HAP-1 (cell line): ENCODE results near the gene PRAMEF12.
A peak's percentile ranks its signal among the peaks of the same experiment; 100 is the strongest.
"Not testable (repeated sequence)": the region's sequence is repeated elsewhere in the genome, so short reads cannot be mapped to it uniquely, and the experiment has no call there.

Source experiments
- DNase-seq, 2 experiments: peaks; one replicate each; pipeline ENCODE4 v3.0.0-alpha.2; 2016 to 2020; ENCODE audit warnings: low spot score in 2 of 2
- H3K27me3 ChIP-seq: fragments of 250-450 bp; sonication (Bioruptor Pico); 2 replicates; pipeline ENCODE4 v1.5.1; 2020; ENCODE audit warnings: low read depth, mild to moderate bottlenecking, moderate library complexity
- H3K36me3 ChIP-seq: fragments of 250-450 bp; sonication (Bioruptor Pico); replicated peaks from 2 replicates; pipeline ENCODE4 v1.5.1; 2020; ENCODE audit warnings: mild to moderate bottlenecking
- H3K4me1 ChIP-seq: fragments of 250-450 bp; sonication (Bioruptor Pico); 2 replicates; pipeline ENCODE4 v1.5.1; 2020; ENCODE audit warnings: mild to moderate bottlenecking
- H3K4me3 ChIP-seq: fragments of 250-450 bp; sonication (Bioruptor Pico); 2 replicates; pipeline ENCODE4 v1.5.1; 2020; ENCODE audit warnings: mild to moderate bottlenecking, moderate library complexity
- H3K9me3 ChIP-seq: fragments of 250-450 bp; sonication (Bioruptor Pico); 2 replicates; pipeline ENCODE4 v1.5.1; 2020; ENCODE audit warnings: mild to moderate bottlenecking, moderate library complexity
- in situ Hi-C: fragments of 300-500 bp; cut with MboI; formaldehyde crosslinking; loops from 3 replicates; pipeline ENCODE4 v1.14.3; 2020; ENCODE audit warnings: low sequenced_read_pairs, inconsistent platforms, mixed read lengths

Gene PRAMEF12

DNA sequence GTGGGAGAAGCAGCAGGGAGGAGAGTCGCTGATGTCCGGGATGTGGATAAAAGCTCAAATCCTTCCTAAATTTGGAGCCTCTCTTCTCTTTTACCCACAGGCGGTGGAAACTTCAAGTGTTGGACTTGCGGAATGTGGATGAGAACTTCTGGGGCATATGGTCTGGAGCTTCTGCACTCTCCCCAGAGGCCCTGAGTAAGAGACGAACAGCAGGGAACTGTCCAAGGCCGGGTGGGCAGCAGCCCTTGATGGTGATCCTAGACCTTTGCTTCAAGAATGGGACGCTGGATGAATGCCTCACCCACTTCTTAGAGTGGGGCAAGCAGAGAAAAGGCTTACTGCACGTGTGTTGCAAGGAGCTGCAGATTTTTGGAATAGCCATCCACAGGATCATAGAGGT is 1.9 kb downstream of the PRAMEF12 start:
- H3K4me1 ChIP-seq = no peaks in the 10 kb centered on the region
- H3K27me3 ChIP-seq = no peaks in the 10 kb centered on the region; the same call in 1 of the 2 replicates
- in situ Hi-C loops = loop anchor here (10.0 to 25.0 kb wide), 2 partner anchors 461 to 663 kb away; no protein-coding TSS in a partner anchor
- no peak for DNase-seq
- H3K9me3 ChIP-seq = no peaks in the 10 kb centered on the region
- no peaks in the 10 kb centered on the region for H3K36me3 ChIP-seq
- H3K4me3 ChIP-seq = no peak overlapping the region

DNA sequence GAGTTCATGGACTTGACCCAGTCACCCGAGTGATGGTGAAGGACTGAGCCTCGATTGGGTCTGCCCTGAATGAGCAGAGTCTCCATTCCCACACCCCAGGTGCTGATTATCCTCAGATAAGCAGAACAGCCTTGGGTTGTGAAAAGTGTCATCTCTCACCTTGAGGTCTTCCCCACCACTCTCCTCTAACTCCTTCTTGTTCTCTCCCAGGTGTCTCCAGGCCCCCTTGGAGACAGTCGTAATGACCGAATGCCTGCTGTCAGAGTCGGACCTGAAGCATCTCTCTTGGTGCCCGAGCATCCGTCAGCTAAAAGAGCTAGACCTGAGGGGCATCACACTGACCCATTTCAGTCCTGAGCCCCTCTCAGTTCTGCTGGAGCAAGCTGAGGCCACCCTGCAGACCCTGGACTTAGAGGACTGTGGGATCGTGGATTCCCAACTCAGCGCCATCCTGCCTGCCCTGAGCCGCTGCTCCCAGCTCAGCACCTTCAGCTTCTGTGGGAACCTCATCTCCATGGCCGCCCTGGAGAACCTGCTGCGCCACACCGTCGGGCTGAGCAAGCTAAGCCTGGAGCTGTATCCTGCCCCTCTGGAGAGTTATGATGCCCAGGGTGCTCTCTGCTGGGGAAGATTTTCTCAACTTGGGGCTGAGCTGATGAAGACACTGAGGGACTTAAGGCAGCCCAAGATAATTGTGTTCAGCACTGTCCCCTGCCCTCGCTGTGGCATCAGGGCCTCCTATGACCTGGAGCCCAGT is 3.4 kb downstream of the PRAMEF12 start:
- H3K27me3 ChIP-seq = no peaks in the 10 kb centered on the region; the same call in 1 of the 2 replicates
- H3K4me3 ChIP-seq = no peak overlapping the region
- no peaks in the 10 kb centered on the region for H3K4me1 ChIP-seq
- in situ Hi-C loops = loop anchor here (10.0 to 25.0 kb wide), 2 partner anchors 462 to 665 kb away; no protein-coding TSS in a partner anchor
- no peaks in the 10 kb centered on the region for H3K9me3 ChIP-seq
- no peak for DNase-seq
- no peaks in the 10 kb centered on the region for H3K36me3 ChIP-seq

DNA sequence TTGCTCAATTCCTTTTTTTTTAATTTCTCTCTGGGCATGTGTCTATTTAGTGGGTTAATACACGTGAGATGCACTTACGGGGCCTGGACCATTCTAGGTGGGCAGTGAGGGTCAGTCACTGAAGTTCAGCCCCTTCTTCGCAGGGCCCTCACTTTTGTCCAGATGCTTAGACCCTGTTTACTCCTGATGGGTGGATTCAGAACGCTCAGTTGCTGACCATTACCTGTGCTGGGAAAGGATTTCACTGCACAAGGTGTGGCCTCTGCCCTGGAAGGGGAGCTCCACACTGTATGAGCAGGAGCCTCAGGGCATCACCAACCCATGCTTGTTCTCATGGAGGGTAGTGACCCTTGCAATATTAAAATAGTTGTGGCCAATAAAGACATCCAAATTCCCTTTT is 4.5 kb downstream of the PRAMEF12 start:
- H3K36me3 ChIP-seq = no peaks in the 10 kb centered on the region
- no peaks in the 10 kb centered on the region for H3K9me3 ChIP-seq
- in situ Hi-C loops = loop anchor here (10.0 to 25.0 kb wide), 2 partner anchors 463 to 666 kb away; no protein-coding TSS in a partner anchor
- no peak for DNase-seq
- H3K27me3 ChIP-seq = no peaks in the 10 kb centered on the region; the same call in 1 of the 2 replicates
- no peaks in the 10 kb centered on the region for H3K4me1 ChIP-seq
- H3K4me3 ChIP-seq = no peak overlapping the region

DNA sequence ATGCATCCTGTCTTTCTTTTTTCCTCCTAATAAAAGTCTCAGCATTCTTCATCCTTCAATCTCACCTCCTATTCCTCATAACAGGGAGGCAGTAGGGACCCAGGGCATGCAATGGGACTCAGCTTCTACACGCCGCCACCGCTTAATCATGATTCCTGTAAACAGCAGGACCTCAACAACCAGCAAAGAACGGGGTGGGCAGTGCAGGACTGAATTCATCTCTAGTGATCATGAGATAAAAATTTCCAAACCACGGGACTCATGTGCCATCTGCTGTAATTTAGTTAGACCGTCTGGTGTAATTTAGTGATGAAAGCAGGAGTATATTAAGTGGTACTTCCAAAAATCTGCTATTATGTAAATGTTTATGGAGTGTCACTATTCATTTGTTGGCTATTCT is 5.4 kb downstream of the PRAMEF12 start:
- Histone ChIP-seq H3K4me1 (no peaks in the 10 kb centered on the region), H3K27me3 (no peaks in the 10 kb centered on the region; the same call in 1 of the 2 replicates), H3K36me3 (no peaks in the 10 kb centered on the region), H3K9me3 (no peaks in the 10 kb centered on the region), H3K4me3 (no peak overlapping the region)
- DNase-seq = no peak
- in situ Hi-C loops = loop anchor here (10.0 to 25.0 kb wide), 2 partner anchors 464 to 667 kb away; no protein-coding TSS in a partner anchor

DNA sequence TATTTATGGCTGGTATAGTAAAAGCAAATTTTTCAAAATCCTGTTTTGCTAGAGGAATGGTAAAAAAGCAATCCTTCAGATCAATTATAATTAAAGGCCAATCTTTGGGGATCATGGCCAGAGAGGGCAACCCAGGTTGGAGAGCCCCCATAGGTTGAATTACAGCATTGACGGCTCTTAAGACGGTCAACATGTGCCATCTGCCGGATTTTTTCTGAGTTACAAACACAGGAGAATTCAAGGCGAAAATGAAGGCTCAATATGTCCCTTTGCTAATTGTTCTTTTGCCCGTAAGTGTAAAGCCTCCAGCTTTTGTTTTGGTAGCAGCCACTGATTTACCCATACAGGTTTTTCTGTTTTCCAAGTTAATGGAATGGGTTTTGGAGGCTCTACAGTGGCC is 8.0 kb downstream of the PRAMEF12 start:
- in situ Hi-C loops = loop anchor here (25.0 kb wide), 1 partner anchor 669 kb away; no protein-coding TSS in a partner anchor
- H3K4me3 ChIP-seq, H3K27me3 ChIP-seq, H3K36me3 ChIP-seq, H3K4me1 ChIP-seq, H3K9me3 ChIP-seq: not testable (repeated sequence)
- DNase-seq = peak in 1 of 2 experiments; percentile 34

DNA sequence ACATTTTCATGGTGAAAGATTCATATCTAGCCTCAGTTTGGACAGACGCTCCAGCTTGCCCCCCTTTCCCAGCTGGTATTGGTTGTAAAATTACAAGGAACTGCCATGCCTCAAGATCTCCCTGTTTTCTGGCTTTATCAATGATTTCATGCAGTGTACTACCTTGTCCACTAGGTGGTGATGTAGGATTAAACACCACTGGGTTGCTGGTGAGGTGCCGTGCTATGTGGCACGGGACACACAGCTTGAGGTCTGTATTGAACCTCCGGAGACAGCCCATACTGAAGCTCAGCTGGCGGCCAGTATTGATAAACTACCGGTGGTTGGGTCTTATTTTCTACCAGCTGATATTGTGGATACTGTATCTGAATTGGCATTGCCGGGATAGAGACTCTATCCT is 10.2 kb downstream of the PRAMEF12 start:
- in situ Hi-C loops = loop anchor here (25.0 kb wide), 1 partner anchor 671 kb away; no protein-coding TSS in a partner anchor
- peak in 1 of 2 experiments; percentile 32 for DNase-seq

DNA sequence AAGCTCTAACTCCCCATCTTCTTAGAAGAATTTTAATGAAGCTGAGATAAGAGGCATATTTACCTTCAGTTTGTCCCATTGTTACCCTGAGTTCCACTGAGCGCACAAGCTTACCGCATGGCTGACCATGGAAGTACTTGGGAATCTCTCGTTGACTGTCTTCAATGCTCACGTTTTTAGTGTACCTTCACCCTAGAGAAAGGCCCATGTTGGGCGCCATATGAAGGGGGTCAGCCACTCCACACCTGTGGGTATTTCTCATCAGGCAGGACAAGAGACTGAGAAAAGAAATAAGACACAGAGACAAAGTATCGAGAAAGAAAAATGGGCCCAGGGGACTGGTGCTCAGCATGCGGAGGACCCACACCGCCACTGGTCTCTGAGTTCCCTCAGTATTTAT is 11.2 kb downstream of the PRAMEF12 start:
- H3K4me1 ChIP-seq, H3K4me3 ChIP-seq, H3K9me3 ChIP-seq, H3K36me3 ChIP-seq, DNase-seq, H3K27me3 ChIP-seq: not testable (repeated sequence)
- in situ Hi-C loops = loop anchor here (25.0 kb wide), 1 partner anchor 672 kb away; no protein-coding TSS in a partner anchor

More for the DNA sequence above, 10.2 kb downstream of the PRAMEF12 start:
- not testable (repeated sequence) for H3K27me3 ChIP-seq, H3K4me1 ChIP-seq, H3K9me3 ChIP-seq, H3K4me3 ChIP-seq, H3K36me3 ChIP-seq

DNA sequence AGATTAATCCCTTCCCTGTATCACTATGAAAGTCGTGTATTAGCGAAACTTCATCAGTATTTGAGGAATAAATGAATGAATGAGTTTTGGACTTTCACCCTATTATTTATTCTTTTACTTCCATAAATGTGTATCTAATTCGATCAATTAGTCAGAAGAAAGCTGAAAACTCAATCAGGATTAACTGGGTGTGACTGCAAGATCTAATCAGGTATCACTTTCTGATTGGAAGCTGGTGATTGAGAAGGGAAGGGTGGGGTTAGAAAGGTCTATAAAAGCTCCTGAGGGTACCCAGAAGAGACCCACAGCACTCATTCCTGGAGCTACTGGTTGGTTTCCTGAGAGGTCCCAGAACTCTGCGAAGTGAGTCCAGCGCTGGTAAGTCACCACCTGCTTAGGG is 17.6 kb downstream of the PRAMEF12 start, which contains the start of gene PRAMEF1:
TSS of gene PRAMEF1 (plus strand) at position 301 of the 400 bp plus-strand sequence. CDS start 1,831 bp downstream, outside the sequence.
- H3K27me3 ChIP-seq, H3K4me3 ChIP-seq, DNase-seq, H3K36me3 ChIP-seq, H3K9me3 ChIP-seq, H3K4me1 ChIP-seq: not testable (repeated sequence)
- in situ Hi-C loops = loop anchor here (25.0 kb wide), 1 partner anchor 679 kb away; no protein-coding TSS in a partner anchor

DNA sequence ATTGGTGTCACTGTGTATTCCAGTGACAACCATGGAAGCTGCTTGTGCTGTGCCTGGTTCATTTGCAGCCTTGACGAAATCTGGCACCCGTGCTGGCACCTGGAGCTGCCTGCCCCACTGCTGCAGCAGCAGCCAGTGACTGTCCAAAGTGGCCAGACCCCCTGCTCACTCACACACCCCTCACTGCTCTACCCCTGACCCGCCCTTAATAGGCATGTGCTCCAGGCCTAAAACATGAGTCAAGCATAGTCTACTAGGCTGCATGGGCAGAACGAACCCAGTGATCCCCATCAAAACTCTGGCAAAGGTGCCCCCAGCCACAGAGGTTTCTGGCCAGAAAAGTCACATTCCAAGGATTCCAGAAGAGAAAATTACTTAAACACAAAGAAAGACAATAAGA is 25.4 kb downstream of the PRAMEF12 start:
- H3K4me3 ChIP-seq = no peak overlapping the region
- no peaks in the 10 kb centered on the region for H3K4me1 ChIP-seq
- DNase-seq = no peak
- H3K27me3 ChIP-seq = no peaks in the 10 kb centered on the region
- in situ Hi-C loops = loop anchor here (25.0 kb wide), 1 partner anchor 687 kb away; no protein-coding TSS in a partner anchor
- no peaks in the 10 kb centered on the region for H3K9me3 ChIP-seq
- no peaks in the 10 kb centered on the region for H3K36me3 ChIP-seq

DNA sequence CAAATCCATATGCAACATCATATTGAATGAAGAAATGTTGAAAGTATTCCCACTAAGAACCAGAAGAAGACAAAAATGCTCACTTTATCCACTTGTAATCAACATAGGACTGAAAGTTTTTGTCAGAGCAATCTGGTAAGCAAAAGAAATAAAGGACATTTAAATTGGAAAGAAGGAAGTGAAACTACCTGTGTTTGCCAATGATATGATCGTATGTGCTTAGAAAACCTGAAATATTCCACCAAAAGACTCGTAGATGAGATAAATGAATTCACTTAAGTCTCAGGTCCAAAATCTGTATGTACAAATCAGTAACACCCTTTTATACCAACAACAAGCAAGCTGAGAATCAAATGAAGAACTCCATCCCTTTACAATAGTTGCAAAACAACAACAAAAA is 26.2 kb downstream of the PRAMEF12 start:
- no peaks in the 10 kb centered on the region for H3K4me1 ChIP-seq
- in situ Hi-C loops = loop anchor here (25.0 kb wide), 1 partner anchor 687 kb away; no protein-coding TSS in a partner anchor
- H3K4me3 ChIP-seq = no peak overlapping the region
- H3K36me3 ChIP-seq = no peaks in the 10 kb centered on the region
- H3K9me3 ChIP-seq = no peaks in the 10 kb centered on the region
- no peaks in the 10 kb centered on the region for H3K27me3 ChIP-seq
- no peak for DNase-seq

DNA sequence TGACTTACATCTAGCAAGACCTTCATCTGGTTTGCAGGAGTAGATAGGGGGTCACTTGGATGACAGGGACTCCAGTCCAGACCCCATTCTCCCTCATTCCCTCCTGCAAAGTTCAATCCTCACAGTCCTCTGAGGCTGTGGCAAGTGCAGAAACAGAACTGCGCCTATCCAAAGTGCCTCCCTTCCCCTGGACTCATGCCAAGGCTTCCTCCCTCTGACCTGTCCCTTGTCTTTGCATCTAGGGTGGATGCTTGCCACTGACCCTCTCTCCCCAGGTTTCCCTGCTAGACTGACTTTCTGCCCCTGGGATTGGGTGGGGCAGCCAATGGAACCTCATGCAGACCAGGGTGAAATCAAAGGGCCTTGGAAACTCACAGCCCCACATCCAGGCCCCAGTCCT is 36.4 kb downstream of the PRAMEF12 start:
- in situ Hi-C loops = no loop called here
- no peak overlapping the region for H3K4me3 ChIP-seq

DNA sequence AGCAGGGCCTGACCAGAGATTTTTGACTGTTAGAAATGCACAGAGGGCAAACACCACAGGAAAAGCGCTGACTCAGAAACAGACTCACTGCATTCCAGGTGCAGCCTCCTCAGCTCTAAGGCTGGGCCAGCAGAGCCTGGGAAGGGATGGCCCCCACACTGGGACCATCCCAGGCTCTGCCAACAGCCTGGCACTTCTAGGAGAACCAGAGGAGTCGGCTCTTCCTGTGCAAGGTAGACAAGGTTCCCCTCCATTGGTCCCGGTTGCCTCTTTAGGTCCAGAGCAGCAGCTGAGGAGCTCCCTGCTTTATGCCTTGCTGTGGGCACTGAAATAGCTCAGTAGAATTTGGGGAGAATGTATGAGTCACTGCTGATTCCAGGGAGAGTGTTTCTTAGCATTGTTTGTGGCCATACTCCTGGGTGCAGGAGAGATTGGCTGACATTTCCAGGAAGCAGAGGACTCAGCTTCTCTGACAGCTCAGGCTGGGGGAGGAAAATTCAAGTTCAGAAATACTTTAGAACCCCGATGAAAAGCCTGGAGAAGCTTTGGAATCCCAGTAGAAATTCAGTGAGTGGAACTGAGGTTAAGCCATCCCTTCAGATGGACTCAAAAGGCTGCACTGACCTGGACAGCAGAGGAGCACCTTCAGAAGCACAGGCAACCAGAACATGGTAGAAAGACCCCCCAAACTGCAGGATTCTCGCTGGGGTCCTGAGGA is 37.3 kb downstream of the PRAMEF12 start:
- Histone ChIP-seq H3K4me3 (no peak overlapping the region), H3K9me3 (no peaks in the 10 kb centered on the region), H3K27me3 (no peaks in the 10 kb centered on the region), H3K36me3 (no peaks in the 10 kb centered on the region), H3K4me1 (no peaks in the 10 kb centered on the region)
- in situ Hi-C loops = no loop called here
- no peak for DNase-seq

More for the DNA sequence above, 36.4 kb downstream of the PRAMEF12 start:
- H3K27me3 ChIP-seq = no peaks in the 10 kb centered on the region
- no peaks in the 10 kb centered on the region for H3K36me3 ChIP-seq
- H3K4me1 ChIP-seq = no peaks in the 10 kb centered on the region
- no peak for DNase-seq
- H3K9me3 ChIP-seq = no peaks in the 10 kb centered on the region

DNA sequence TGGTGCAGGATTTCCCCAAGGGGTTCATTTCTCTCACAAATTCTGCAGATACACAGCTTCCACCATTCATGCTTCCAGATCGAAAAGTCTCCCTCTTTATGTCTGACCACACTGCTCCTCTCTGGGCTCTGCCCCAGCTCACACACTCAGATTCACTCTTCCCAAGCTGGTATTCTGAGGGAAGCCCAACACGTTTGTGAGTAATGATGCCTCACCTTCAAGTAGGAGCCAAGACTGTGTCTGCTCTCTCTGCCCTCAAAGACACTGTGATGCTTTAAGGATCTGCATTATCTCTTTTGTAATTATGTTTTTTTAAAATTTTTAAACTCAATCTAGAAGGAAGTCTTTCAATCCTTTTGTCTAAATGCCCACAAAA is 37.9 kb downstream of the PRAMEF12 start:
- DNase-seq = no peak
- no peaks in the 10 kb centered on the region for H3K36me3 ChIP-seq
- in situ Hi-C loops = no loop called here
- H3K4me1 ChIP-seq = no peaks in the 10 kb centered on the region
- no peaks in the 10 kb centered on the region for H3K27me3 ChIP-seq
- H3K9me3 ChIP-seq = no peaks in the 10 kb centered on the region
- no peak overlapping the region for H3K4me3 ChIP-seq

DNA sequence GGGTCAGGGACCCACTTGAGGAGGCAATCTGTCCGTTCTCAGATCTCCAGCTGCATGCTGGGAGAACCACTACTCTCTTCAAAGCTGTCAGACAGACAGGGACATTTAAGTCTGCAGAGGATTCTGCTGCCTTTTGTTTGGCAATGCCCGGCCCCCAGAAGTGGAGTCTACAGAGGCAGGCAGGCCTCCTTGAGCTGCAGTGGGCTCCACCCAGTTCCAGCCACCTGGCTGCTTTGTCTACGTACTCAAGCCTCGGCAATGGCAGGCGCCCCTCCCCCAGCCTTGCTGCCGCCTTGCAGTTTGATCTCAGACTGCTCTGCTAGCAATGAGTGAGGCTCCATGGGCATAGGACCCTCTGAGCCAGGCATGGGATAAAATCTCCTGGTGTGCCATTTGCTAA is 45.5 kb downstream of the PRAMEF12 start:
- in situ Hi-C loops, H3K4me1 ChIP-seq, DNase-seq, H3K36me3 ChIP-seq, H3K9me3 ChIP-seq, H3K4me3 ChIP-seq, H3K27me3 ChIP-seq: not testable (repeated sequence)
